ENCODE measurements around the gene CFAP45. TPM values are rescaled to one million over a fixed set of nuclear protein-coding genes. Genes with fewer than 3 reads are reported as not detected.
A peak's percentile ranks its signal among the peaks of the same experiment; 100 is the strongest.

CFAP45 gene
- total RNA-seq, 1 donor from 2014 or later: 0.46 TPM

DNA sequence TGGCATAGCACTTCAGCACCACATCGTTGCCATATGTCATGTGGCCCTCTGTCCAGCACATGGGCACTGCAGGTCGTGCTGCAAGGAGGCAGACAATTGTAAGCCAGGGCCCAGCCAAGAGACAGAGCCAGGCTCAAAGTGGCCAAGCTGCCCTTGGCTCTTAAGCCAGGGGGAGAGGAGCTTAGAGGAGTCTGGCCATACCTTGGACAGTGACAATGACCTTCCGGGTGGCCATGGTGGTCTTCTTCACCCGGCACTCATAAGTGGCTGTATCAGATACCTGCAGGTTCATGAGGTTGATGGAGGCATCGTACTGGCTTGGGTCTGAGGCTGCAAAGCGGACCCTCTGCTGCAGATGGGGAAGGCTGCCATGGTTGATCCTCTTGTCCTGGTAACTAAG is 42.1 kb downstream of the CFAP45 start:
- TF ChIP-seq, protein P1, sequence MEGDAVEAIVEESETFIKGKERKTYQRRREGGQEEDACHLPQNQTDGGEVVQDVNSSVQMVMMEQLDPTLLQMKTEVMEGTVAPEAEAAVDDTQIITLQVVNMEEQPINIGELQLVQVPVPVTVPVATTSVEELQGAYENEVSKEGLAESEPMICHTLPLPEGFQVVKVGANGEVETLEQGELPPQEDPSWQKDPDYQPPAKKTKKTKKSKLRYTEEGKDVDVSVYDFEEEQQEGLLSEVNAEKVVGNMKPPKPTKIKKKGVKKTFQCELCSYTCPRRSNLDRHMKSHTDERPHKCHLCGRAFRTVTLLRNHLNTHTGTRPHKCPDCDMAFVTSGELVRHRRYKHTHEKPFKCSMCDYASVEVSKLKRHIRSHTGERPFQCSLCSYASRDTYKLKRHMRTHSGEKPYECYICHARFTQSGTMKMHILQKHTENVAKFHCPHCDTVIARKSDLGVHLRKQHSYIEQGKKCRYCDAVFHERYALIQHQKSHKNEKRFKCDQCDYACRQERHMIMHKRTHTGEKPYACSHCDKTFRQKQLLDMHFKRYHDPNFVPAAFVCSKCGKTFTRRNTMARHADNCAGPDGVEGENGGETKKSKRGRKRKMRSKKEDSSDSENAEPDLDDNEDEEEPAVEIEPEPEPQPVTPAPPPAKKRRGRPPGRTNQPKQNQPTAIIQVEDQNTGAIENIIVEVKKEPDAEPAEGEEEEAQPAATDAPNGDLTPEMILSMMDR (conservative IDR thresholded peaks at IDR 0.05; ENCODE audit: low read depth, low read length): no peak
- no peak for DNase-seq (ENCODE audit: low read depth)
- H3K4me3 ChIP-seq (ENCODE audit: low read depth, low read length): no peak overlapping the region

GRCh38 chr1:159856576-159856975 is 43.4 kb downstream of the CFAP45 start:
- no peak for DNase-seq (ENCODE audit: low read depth)
- no peak overlapping the region for H3K4me3 ChIP-seq (ENCODE audit: low read depth, low read length)
- TF ChIP-seq, protein P1 (conservative IDR thresholded peaks at IDR 0.05; ENCODE audit: low read depth, low read length): no peak

DNA sequence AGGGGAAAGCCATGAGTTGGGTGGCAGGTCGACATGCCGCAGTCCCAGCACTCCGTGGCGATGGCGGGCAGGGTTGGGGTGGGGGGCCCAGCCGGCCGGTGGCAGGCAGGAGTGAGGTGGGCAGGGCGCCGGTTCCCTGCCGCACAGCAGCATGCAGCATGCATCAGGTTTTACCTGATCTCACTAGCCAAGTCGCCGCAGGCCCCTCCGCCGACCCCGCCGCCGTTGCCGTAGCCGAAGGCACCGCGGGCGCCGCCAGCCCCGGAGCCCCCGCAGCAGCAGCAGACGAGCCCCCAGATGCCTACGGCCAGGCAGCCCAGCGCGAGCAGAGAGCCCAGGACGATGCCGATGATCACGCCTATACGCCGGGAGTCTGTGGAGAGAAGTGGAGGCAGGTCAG is 44.3 kb downstream of the CFAP45 start:
- no peak overlapping the region for H3K4me3 ChIP-seq (ENCODE audit: low read depth, low read length)
- no peak for DNase-seq (ENCODE audit: low read depth)
- TF ChIP-seq, protein P1 (conservative IDR thresholded peaks at IDR 0.05; ENCODE audit: low read depth, low read length): no peak

- TF ChIP-seq, protein P1 (conservative IDR thresholded peaks at IDR 0.05; ENCODE audit: low read depth, low read length): no peak
- no peak for DNase-seq (ENCODE audit: low read depth)
- H3K4me3 ChIP-seq (ENCODE audit: low read depth, low read length): peak overlapping the region; percentile 71
These were observed 45.2 kb downstream of the CFAP45 start for GRCh38 chr1:159854693-159855192.

DNA sequence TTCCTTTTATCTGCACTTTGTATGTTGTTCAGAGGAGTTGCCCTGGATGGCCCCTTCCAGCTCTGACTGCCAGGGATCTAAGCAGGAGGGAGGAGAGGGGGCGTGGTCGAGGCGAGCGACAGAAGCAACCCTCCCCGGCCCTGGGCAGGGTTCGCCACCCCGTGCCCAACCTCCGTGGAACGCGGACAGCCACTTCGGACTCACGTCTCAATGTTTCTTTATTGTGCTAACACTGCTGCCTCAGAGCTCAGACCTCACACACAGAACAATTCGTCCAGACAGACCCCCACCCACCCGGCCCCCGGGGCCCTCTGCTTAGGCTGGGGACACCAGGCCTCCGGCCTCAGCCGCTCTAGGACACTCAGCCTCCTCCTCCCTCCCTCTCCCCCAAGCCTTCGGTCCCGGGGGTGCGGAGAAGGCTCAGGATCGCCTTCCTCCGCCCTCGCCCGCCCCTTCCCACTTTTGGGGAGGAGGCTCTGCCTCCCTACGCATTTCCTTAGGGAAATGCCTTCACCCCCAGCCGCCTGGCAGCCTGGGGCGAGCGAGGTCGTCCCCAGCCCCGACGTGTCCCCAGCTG is 45.8 kb downstream of the CFAP45 start:
- H3K4me3 ChIP-seq (ENCODE audit: low read depth, low read length): peak overlapping the region; percentile 71
- DNase-seq (ENCODE audit: low read depth): no peak
- TF ChIP-seq, protein P1 (conservative IDR thresholded peaks at IDR 0.05; ENCODE audit: low read depth, low read length): no peak

GRCh38 chr1:159853417-159854115 is 46.4 kb downstream of the CFAP45 start:
- TF ChIP-seq, protein P1 (conservative IDR thresholded peaks at IDR 0.05; ENCODE audit: low read depth, low read length): no peak
- DNase-seq (ENCODE audit: low read depth): no peak
- peak overlapping the region; percentile 71 for H3K4me3 ChIP-seq (ENCODE audit: low read depth, low read length)

Measured in epithelial cell of proximal tubule (primary cell).